WERI-Rb-1 (cell line): ENCODE data around the gene RTRAF.

ENCODE experiments used
- DNase-seq: peaks from one replicate; pipeline ENCODE4 v3.0.0-alpha.2; 2020
- H3K27ac ChIP-seq: fragments of 250-450 bp; sonication (Bioruptor Pico); 2 replicates; pipeline ENCODE4 v1.5.1; 2020; ENCODE audit warnings: mild to moderate bottlenecking, moderate library complexity
- H3K27me3 ChIP-seq: fragments of 250-450 bp; sonication (Bioruptor Pico); 2 replicates; pipeline ENCODE4 v1.5.1; 2021; ENCODE audit warnings: mild to moderate bottlenecking, low read depth, moderate library complexity; ENCODE audit not compliant: insufficient read depth, severe bottlenecking
- H3K36me3 ChIP-seq: fragments of 250-450 bp; sonication (Bioruptor Pico); 2 replicates; pipeline ENCODE4 v1.5.1; 2020; ENCODE audit warnings: mild to moderate bottlenecking, moderate library complexity
- H3K4me3 ChIP-seq: 2 replicates; pipeline ENCODE4 v1.5.1; 2011; ENCODE audit warnings: low read depth, mild to moderate bottlenecking, control low read depth, low read length
- H3K9me3 ChIP-seq: fragments of 250-450 bp; sonication (Bioruptor Pico); 2 replicates; pipeline ENCODE4 v1.5.1; 2021; ENCODE audit warnings: mild to moderate bottlenecking, moderate library complexity; ENCODE audit not compliant: severe bottlenecking
- CTCF ChIP-seq: IDR thresholded peaks from 2 replicates; pipeline ENCODE4 v1.5.1; 2011; ENCODE audit warnings: low read depth, mild to moderate bottlenecking, control low read depth, inconsistent platforms, low read length

RTRAF gene

GRCh38 chr14:52003324-52003723 lies 14.0 kb downstream of the RTRAF start:
- H3K4me3 ChIP-seq, result no peak overlapping the region
- H3K9me3 ChIP-seq, result no peaks in the 10 kb centered on the region
- peaks cover 88% of the 10 kb centered on the region for H3K36me3 ChIP-seq
- no peaks in the 10 kb centered on the region for H3K27me3 ChIP-seq
- no peak for DNase-seq
- no peak for TF ChIP-seq CTCF
- H3K27ac ChIP-seq, result no peak overlapping the region

GRCh38 chr14:52005625-52006024 lies 16.3 kb downstream of the RTRAF start:
- DNase-seq, result no peak
- no peak for TF ChIP-seq CTCF
- Histone ChIP-seq H3K4me3 (no peak overlapping the region), H3K36me3 (peaks cover 95% of the 10 kb centered on the region), H3K27me3 (no peaks in the 10 kb centered on the region), H3K27ac (no peak overlapping the region), H3K9me3 (no peaks in the 10 kb centered on the region)

- H3K27me3 ChIP-seq, result no peaks in the 10 kb centered on the region
- H3K4me3 ChIP-seq, result no peak overlapping the region
- no peak for TF ChIP-seq CTCF
- no peaks in the 10 kb centered on the region for H3K9me3 ChIP-seq
- no peak for DNase-seq
- peaks cover 94% of the 10 kb centered on the region for H3K36me3 ChIP-seq
- H3K27ac ChIP-seq, result no peak overlapping the region
Observed at GRCh38 chr14:52006361-52006760, 17.0 kb downstream of the RTRAF start.

- H3K4me3 ChIP-seq, result no peak overlapping the region
- no peaks in the 10 kb centered on the region for H3K27me3 ChIP-seq
- no peaks in the 10 kb centered on the region for H3K9me3 ChIP-seq
- peaks cover 92% of the 10 kb centered on the region for H3K36me3 ChIP-seq
- no peak for DNase-seq
- TF ChIP-seq CTCF, result no peak
- H3K27ac ChIP-seq, result no peak overlapping the region
Observed at GRCh38 chr14:52007211-52007610, 17.9 kb downstream of the RTRAF start.

GRCh38 chr14:52007637-52008036 lies 18.3 kb downstream of the RTRAF start:
- H3K27ac ChIP-seq, result no peak overlapping the region
- H3K4me3 ChIP-seq, result no peak overlapping the region
- peaks cover 88% of the 10 kb centered on the region for H3K36me3 ChIP-seq
- no peaks in the 10 kb centered on the region for H3K9me3 ChIP-seq
- no peaks in the 10 kb centered on the region for H3K27me3 ChIP-seq
- DNase-seq, result no peak
- TF ChIP-seq CTCF, result no peak

- DNase-seq, result no peak
- Histone ChIP-seq H3K9me3 (no peaks in the 10 kb centered on the region), H3K27ac (no peak overlapping the region), H3K36me3 (peaks cover 83% of the 10 kb centered on the region), H3K4me3 (no peak overlapping the region), H3K27me3 (no peaks in the 10 kb centered on the region)
- TF ChIP-seq CTCF, result no peak
Observed at GRCh38 chr14:52008136-52008535, 18.8 kb downstream of the RTRAF start.
